Activated CD4-positive, alpha-beta T cell treated with anti-CD3 and anti-CD28 coated beads for 36 hours (primary cell): ENCODE data around the gene OBSCN. TPM values are rescaled to one million over a fixed set of nuclear protein-coding genes. Genes with fewer than 3 reads are reported as not detected.
"Not testable (repeated sequence)": the region's sequence is repeated elsewhere in the genome, so short reads cannot be mapped to it uniquely, and the experiment has no call there.

ENCODE experiments used
- ATAC-seq: fragments of 200-7000 bp; cut with Tn5 transposase; one replicate; pipeline ENCODE4 v1.10.0; 2021; ENCODE audit warnings: mild to moderate bottlenecking, moderate library complexity
- CTCF ChIA-PET: fragments of 350-600 bp; sonication (Branson Sonifier 250); formaldehyde crosslinking; loops from one replicate; lab custom pipeline; 2021; ENCODE audit warnings: antibody characterized with exemption; lab: Charles Lee
- POLR2A ChIA-PET: fragments of 350-600 bp; sonication (Branson Sonifier 250); formaldehyde crosslinking; loops from one replicate; lab custom pipeline; 2021; ENCODE audit warnings: antibody characterized with exemption, inconsistent platforms; lab: Charles Lee
- DNase-seq: peaks from one replicate; pipeline ENCODE4 v3.0.0-alpha.2; 2020
- H3K27ac Mint-ChIP-seq: one replicate; pipeline ENCODE4 v1.8.0; 2021; ENCODE audit warnings: mixed read lengths
- H3K27me3 Mint-ChIP-seq: one replicate; pipeline ENCODE4 v1.8.0; 2021; ENCODE audit warnings: mixed read lengths
- H3K36me3 Mint-ChIP-seq: one replicate; pipeline ENCODE4 v1.8.0; 2021; ENCODE audit warnings: low read depth, mixed read lengths
- H3K4me1 Mint-ChIP-seq: one replicate; pipeline ENCODE4 v1.8.0; 2021; ENCODE audit warnings: mixed read lengths
- H3K4me3 Mint-ChIP-seq: one replicate; pipeline ENCODE4 v1.8.0; 2021; ENCODE audit warnings: mild to moderate bottlenecking, moderate library complexity, mixed read lengths
- H3K9me3 Mint-ChIP-seq: one replicate; pipeline ENCODE4 v1.8.0; 2021; ENCODE audit warnings: low read depth, mixed read lengths
- intact Hi-C, 2 experiments: fragments of 100-400 bp; cut with DNase I in 1 of 2; cut with micrococcal nuclease in 1 of 2; formaldehyde crosslinking; loops; one replicate each; pipeline versions ENCODE4 v1.14.2 to v1.15.1; 2022 to 2024; cut with DNase I, micrococcal nuclease
- total RNA-seq, 2 experiments: library from RNA; stranded (reverse); gene quantifications; one replicate each; pipeline ENCODE4 v1.2.3, GENCODE V29; 2021

The OBSCN gene
- total RNA-seq, 2 experiments from 2014 or later = 20.0 to 20.5 TPM

- intact Hi-C loops = no loop called here
- DNase-seq (no peak), ATAC-seq (no peak)
- POLR2A ChIA-PET = no interaction called here
- no peaks in the 10 kb centered on the region for H3K27me3 Mint-ChIP-seq
- H3K27ac Mint-ChIP-seq = no peak overlapping the region
- H3K36me3 Mint-ChIP-seq = no peaks in the 10 kb centered on the region
- no peaks in the 10 kb centered on the region for H3K9me3 Mint-ChIP-seq
- no peaks in the 10 kb centered on the region for H3K4me1 Mint-ChIP-seq
- CTCF ChIA-PET = interaction anchor here (0.7 kb wide), 1 partner anchor 455 kb away, joined by 4 read pairs; no protein-coding TSS in a partner anchor
- no peak overlapping the region for H3K4me3 Mint-ChIP-seq
Observed at GRCh38 chr1:228216371-228217320, 8.8 kb downstream of the OBSCN start.

DNA sequence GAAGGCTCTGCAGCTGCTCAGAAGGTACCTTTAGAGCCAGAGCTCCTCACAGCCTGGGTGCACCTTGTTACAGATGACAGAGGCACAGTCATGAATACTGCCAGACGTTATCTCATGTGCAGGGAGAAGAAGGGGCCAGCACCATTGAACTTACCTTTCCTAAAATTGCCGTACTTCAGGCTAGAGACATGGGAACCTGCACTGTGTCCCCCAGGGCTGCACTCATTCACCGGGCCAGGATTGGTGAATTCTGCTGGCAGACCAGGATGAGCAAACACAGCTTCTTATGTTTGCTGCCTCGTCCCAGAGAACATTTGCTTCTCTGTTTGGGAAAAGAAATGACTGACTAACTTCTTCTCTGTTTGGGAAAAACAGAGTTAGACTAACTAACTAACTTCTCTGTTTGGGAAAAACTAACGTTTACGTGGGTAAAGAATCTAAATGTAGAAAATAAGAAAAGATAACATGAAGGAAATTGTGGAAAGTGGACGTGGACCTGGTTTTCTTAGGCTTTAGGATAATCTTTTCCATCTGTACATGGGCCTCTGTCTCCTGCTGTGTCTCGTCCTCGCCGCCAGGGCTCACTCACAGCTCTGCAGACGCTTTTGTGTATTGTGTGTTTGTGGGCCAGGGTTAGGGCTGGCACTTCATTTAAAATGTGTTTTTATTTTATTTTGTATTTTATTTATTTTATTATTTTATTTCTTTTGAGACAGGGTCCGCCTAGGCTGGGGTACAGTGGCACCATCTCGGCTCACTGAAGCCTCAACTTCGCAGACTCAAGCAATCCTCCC lies 9.9 kb downstream of the OBSCN start:
- Mint-ChIP-seq H3K9me3 (no peaks in the 10 kb centered on the region), H3K27me3 (no peaks in the 10 kb centered on the region), H3K4me3 (no peak overlapping the region), H3K27ac (no peak overlapping the region), H3K4me1 (no peaks in the 10 kb centered on the region), H3K36me3 (peaks cover 4% of the 10 kb centered on the region)
- ChIA-PET POLR2A (no interaction called here), CTCF (interaction anchor here (0.6 to 0.7 kb wide), 3 partner anchors 12 to 456 kb away, joined by 3 to 4 read pairs (median 4); no protein-coding TSS in a partner anchor)
- ATAC-seq (no peak), DNase-seq (no peak)
- intact Hi-C loops = no loop called here

- intact Hi-C loops = no loop called here
- Mint-ChIP-seq H3K9me3 (peaks cover under 1% of the 10 kb centered on the region), H3K4me1 (no peaks in the 10 kb centered on the region), H3K27ac (no peak overlapping the region), H3K36me3 (peaks cover 10% of the 10 kb centered on the region), H3K27me3 (no peaks in the 10 kb centered on the region), H3K4me3 (no peak overlapping the region)
- DNase-seq = no peak
- POLR2A ChIA-PET = no interaction called here
- CTCF ChIA-PET = interaction anchor here (0.7 kb wide), 1 partner anchor 11 kb away, joined by 4 read pairs; no protein-coding TSS in a partner anchor
- no peak for ATAC-seq
Observed at GRCh38 chr1:228218513-228219244, 10.8 kb downstream of the OBSCN start.

DNA sequence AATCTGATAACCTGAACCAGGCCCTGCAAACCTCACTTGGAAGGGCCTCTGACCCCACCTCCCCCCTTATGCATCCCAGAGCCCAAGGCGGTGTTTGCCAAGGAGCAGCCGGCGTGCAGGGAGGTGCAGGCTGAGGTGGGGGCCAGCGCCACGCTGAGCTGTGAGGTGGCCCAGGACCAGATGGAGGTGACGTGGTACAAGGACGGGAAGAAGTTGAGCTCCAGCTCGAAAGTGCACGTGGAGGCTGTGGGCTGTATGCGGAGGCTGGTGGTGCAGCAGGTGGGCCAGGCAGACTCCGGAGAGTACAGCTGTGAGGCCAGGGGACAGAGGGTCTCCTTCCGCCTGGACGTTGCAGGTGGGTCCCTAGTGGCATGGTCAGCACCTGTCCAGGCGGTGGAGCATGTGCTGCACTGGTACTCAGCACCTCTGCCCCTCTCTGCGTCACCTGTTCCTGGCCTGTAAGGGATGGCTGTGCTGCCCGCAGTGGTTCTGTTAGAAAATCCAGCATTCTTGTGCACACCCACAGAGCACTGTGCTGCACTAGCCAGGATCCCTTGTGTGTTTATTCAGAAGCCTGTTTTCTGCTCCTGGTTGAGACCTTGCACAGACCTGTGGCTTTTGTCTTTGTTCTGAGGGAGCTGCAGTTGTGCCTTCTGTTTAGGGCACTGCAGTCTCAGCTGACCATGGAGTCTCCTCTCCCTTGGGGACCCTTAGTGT lies 11.6 kb downstream of the OBSCN start:
- CTCF ChIA-PET = no interaction called here
- H3K4me3 Mint-ChIP-seq = no peak overlapping the region
- H3K27me3 Mint-ChIP-seq = no peaks in the 10 kb centered on the region
- H3K36me3 Mint-ChIP-seq = peaks cover 17% of the 10 kb centered on the region
- intact Hi-C loops = no loop called here
- no peak for DNase-seq
- no peak for ATAC-seq
- POLR2A ChIA-PET = no interaction called here
- no peaks in the 10 kb centered on the region for H3K4me1 Mint-ChIP-seq
- H3K9me3 Mint-ChIP-seq = peaks cover 7% of the 10 kb centered on the region
- H3K27ac Mint-ChIP-seq = no peak overlapping the region

- no peak overlapping the region for H3K27ac Mint-ChIP-seq
- no peak for DNase-seq
- H3K36me3 Mint-ChIP-seq = peaks cover 25% of the 10 kb centered on the region
- CTCF ChIA-PET = no interaction called here
- no peaks in the 10 kb centered on the region for H3K4me1 Mint-ChIP-seq
- intact Hi-C loops = no loop called here
- no peak for ATAC-seq
- POLR2A ChIA-PET = interaction anchor here (0.6 kb wide), 1 partner anchor 21 kb away, joined by 3 read pairs; no protein-coding TSS in a partner anchor
- no peaks in the 10 kb centered on the region for H3K27me3 Mint-ChIP-seq
- H3K4me3 Mint-ChIP-seq = no peak overlapping the region
- peaks cover 13% of the 10 kb centered on the region for H3K9me3 Mint-ChIP-seq
Observed at GRCh38 chr1:228219962-228220780, 12.3 kb downstream of the OBSCN start.

GRCh38 chr1:228221097-228221496 lies 13.3 kb downstream of the OBSCN start:
- DNase-seq, H3K4me3 Mint-ChIP-seq, H3K27me3 Mint-ChIP-seq, intact Hi-C loops, H3K27ac Mint-ChIP-seq, POLR2A ChIA-PET, ATAC-seq, CTCF ChIA-PET, H3K4me1 Mint-ChIP-seq: not testable (repeated sequence)
- H3K36me3 Mint-ChIP-seq = peaks cover 34% of the 10 kb centered on the region
- H3K9me3 Mint-ChIP-seq = peaks cover 13% of the 10 kb centered on the region

- no peak for ATAC-seq
- no peak overlapping the region for H3K27ac Mint-ChIP-seq
- intact Hi-C loops = no loop called here
- peaks cover 36% of the 10 kb centered on the region for H3K36me3 Mint-ChIP-seq
- H3K9me3 Mint-ChIP-seq = peaks cover 13% of the 10 kb centered on the region
- DNase-seq = no peak
- H3K4me1 Mint-ChIP-seq = no peaks in the 10 kb centered on the region
- POLR2A ChIA-PET = no interaction called here
- no peaks in the 10 kb centered on the region for H3K27me3 Mint-ChIP-seq
- no peak overlapping the region for H3K4me3 Mint-ChIP-seq
- CTCF ChIA-PET = no interaction called here
Observed at GRCh38 chr1:228222548-228222947, 14.7 kb downstream of the OBSCN start.

DNA sequence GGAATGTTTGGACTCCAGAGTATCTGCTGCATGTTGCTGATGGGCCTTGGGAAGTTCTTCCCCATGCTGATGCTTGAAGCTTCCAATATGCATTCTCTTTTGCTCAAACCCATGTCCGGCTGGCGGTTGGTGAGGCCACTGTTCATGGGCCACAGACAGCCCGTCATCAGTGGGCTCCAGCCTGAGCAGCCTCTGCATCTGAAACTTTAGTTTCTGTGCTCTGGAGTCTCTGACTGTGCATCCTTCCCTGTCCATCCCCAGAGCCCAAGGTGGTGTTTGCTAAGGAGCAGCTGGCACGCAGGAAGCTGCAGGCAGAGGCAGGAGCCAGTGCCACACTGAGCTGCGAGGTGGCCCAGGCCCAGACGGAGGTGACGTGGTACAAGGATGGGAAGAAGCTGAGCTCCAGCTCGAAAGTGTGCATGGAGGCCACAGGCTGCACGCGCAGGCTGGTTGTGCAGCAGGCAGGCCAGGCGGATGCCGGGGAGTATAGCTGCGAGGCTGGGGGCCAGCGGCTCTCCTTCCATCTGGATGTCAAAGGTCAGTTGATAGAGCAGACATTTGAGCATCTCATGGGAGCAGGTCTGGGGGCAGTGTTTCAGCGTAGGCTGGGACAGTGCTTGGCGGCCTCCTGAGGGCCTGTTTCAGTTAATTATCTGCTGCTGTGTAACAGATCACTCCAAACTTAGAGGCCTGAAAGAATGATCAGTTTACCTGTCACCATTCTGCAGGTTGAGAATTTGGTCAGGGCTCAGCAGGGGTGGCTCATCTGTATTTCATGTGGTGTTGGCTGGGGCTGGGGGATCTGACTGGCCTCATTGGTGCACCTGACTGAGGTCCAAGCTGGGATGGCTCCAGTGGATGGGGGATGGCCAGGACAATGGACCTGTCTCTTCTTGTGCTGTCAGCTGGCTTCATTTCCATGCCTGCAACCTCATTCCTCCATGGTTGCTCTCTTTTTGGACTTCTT lies 16.6 kb downstream of the OBSCN start:
- peaks cover 13% of the 10 kb centered on the region for H3K9me3 Mint-ChIP-seq
- no peaks in the 10 kb centered on the region for H3K4me1 Mint-ChIP-seq
- no peak overlapping the region for H3K4me3 Mint-ChIP-seq
- no peaks in the 10 kb centered on the region for H3K27me3 Mint-ChIP-seq
- intact Hi-C loops = no loop called here
- POLR2A ChIA-PET = no interaction called here
- DNase-seq = no peak
- H3K36me3 Mint-ChIP-seq = peaks cover 41% of the 10 kb centered on the region
- no peak overlapping the region for H3K27ac Mint-ChIP-seq
- ATAC-seq = no peak
- CTCF ChIA-PET = no interaction called here

DNA sequence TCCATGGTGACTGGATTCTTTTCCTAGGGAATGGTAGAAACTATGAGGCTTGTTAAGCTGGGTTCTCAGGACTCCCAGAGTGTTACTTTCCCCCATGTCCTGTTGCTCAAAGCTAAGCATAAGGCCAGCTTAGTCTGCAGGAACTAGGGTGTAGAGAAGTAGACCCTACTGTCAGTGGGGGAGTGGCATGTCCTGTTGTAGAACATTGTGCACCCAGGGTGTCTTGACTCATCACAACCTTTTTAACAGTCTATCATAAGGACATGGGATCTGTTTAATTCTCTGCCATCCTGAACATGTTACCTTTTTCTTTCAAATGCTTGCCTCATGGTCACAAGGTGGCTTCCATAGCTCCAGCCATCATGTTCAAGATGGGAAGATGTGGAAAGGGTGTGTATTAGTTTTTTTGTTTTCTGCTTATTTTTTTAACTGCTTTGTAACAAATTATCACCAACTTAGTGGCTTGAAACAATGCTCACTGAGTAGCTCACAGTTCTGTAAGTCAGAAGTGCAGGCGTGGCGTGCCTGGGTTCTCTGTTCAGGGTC lies 17.4 kb downstream of the OBSCN start:
- POLR2A ChIA-PET = no interaction called here
- H3K27ac Mint-ChIP-seq = no peak overlapping the region
- no peak for ATAC-seq
- no peaks in the 10 kb centered on the region for H3K27me3 Mint-ChIP-seq
- DNase-seq = no peak
- CTCF ChIA-PET = interaction anchor here (0.5 kb wide), 1 partner anchor 560 kb away, joined by 3 read pairs; no protein-coding TSS in a partner anchor
- peaks cover 13% of the 10 kb centered on the region for H3K9me3 Mint-ChIP-seq
- H3K4me1 Mint-ChIP-seq = no peaks in the 10 kb centered on the region
- intact Hi-C loops = no loop called here
- H3K36me3 Mint-ChIP-seq = peaks cover 47% of the 10 kb centered on the region
- no peak overlapping the region for H3K4me3 Mint-ChIP-seq
